ENCODE measurements around the gene ODF4. TPM values are rescaled to one million over a fixed set of nuclear protein-coding genes. Genes with fewer than 3 reads are reported as not detected.

The ODF4 gene
- not detected for total RNA-seq
- long read RNA-seq, result 0 reads

- intact Hi-C loops (cut with DNase I), result no loop called here
- no peak for DNase-seq (ENCODE audit: low spot score)
These were observed at the start of gene ODF4 for GRCh38 chr17:8339540-8339939. ODF4 (plus strand) TSS chr17:8339840; CDS start chr17:8340052, 212 bp downstream.

GRCh38 chr17:8290043-8290442 is 49.6 kb upstream of the ODF4 start:
- no peak for DNase-seq (ENCODE audit: low spot score)
- intact Hi-C loops (cut with DNase I), result no loop called here

- intact Hi-C loops (cut with DNase I), result no loop called here
- DNase-seq (ENCODE audit: low spot score), result no peak
These were observed 46.8 kb upstream of the ODF4 start for GRCh38 chr17:8292639-8293395.

- intact Hi-C loops (cut with DNase I), result loop anchor here (2.0 kb wide), 1 partner anchor 46 kb away; the partner anchor contains the start of genes CTC1 and PFAS
- DNase-seq (ENCODE audit: low spot score), result no peak
These were observed 45.3 kb upstream of the ODF4 start for GRCh38 chr17:8294361-8294760.

- intact Hi-C loops (cut with DNase I), result loop anchor here (2.0 kb wide), 1 partner anchor 46 kb away; the partner anchor contains the start of genes CTC1 and PFAS
These were observed 44.8 kb upstream of the ODF4 start for GRCh38 chr17:8294814-8295316.

GRCh38 chr17:8300226-8300625 is 39.4 kb upstream of the ODF4 start:
- no peak for DNase-seq (ENCODE audit: low spot score)
- intact Hi-C loops (cut with DNase I), result loop anchor here (5.0 kb wide), 1 partner anchor 178 kb away; the partner anchor contains the start of gene HES7

More at GRCh38 chr17:8294814-8295316, 44.8 kb upstream of the ODF4 start:
- no peak for DNase-seq (ENCODE audit: low spot score)

GRCh38 chr17:8300627-8301242 is 38.9 kb upstream of the ODF4 start:
- peak; percentile 83 for DNase-seq (ENCODE audit: low spot score)
- intact Hi-C loops (cut with DNase I), result loop anchor here (5.0 kb wide), 1 partner anchor 178 kb away; the partner anchor contains the start of gene HES7

GRCh38 chr17:8310601-8311123 is 29.0 kb upstream of the ODF4 start:
- intact Hi-C loops (cut with DNase I), result loop anchor here (5.0 kb wide), 1 partner anchor 47 kb away; no protein-coding TSS in a partner anchor
- DNase-seq (ENCODE audit: low spot score), result no peak

- intact Hi-C loops (cut with DNase I), result loop anchor here (5.0 kb wide), 1 partner anchor 46 kb away; no protein-coding TSS in a partner anchor
- no peak for DNase-seq (ENCODE audit: low spot score)
These were observed 28.4 kb upstream of the ODF4 start for GRCh38 chr17:8311131-8311790.

GRCh38 chr17:8312251-8312650 is 27.4 kb upstream of the ODF4 start:
- intact Hi-C loops (cut with DNase I), result loop anchor here (5.0 kb wide), 1 partner anchor 45 kb away; no protein-coding TSS in a partner anchor

GRCh38 chr17:8312726-8313600 is 26.7 kb upstream of the ODF4 start:
- DNase-seq (ENCODE audit: low spot score), result no peak
- intact Hi-C loops (cut with DNase I), result loop anchor here (5.0 kb wide), 1 partner anchor 44 kb away; no protein-coding TSS in a partner anchor

More at GRCh38 chr17:8312251-8312650, 27.4 kb upstream of the ODF4 start:
- no peak for DNase-seq (ENCODE audit: low spot score)

GRCh38 chr17:8314797-8315763 is 24.6 kb upstream of the ODF4 start:
- DNase-seq (ENCODE audit: low spot score), result no peak
- intact Hi-C loops (cut with DNase I), result loop anchor here (5.0 kb wide), 1 partner anchor 42 kb away; no protein-coding TSS in a partner anchor

- DNase-seq (ENCODE audit: low spot score), result no peak
- intact Hi-C loops (cut with DNase I), result no loop called here
These were observed 23.8 kb upstream of the ODF4 start for GRCh38 chr17:8315764-8316217.

- DNase-seq (ENCODE audit: low spot score), result no peak
- intact Hi-C loops (cut with DNase I), result no loop called here
These were observed 21.4 kb upstream of the ODF4 start for GRCh38 chr17:8318010-8318935.

- intact Hi-C loops (cut with DNase I), result no loop called here
These were observed 19.4 kb upstream of the ODF4 start for GRCh38 chr17:8320262-8320661.

GRCh38 chr17:8320990-8321389 is 18.6 kb upstream of the ODF4 start:
- intact Hi-C loops (cut with DNase I), result no loop called here
- no peak for DNase-seq (ENCODE audit: low spot score)

More at GRCh38 chr17:8320262-8320661, 19.4 kb upstream of the ODF4 start:
- DNase-seq (ENCODE audit: low spot score), result no peak
